Ovary (tissue), 9 donors: ENCODE measurements around the gene PRSS38. TPM values are rescaled to one million over a fixed set of nuclear protein-coding genes. Genes with fewer than 3 reads are reported as not detected.

ENCODE experiments used
- DNase-seq, 5 donors: peaks; one replicate each; pipeline ENCODE4 v3.0.0-alpha.2; 2019 to 2020
- H3K27ac ChIP-seq, 2 donors: fragments of 200-600 bp; one replicate each; pipeline versions ENCODE4 v1.5.1 to v1.8.0; 2019 to 2022
- H3K27me3 ChIP-seq: fragments of 200-600 bp; one replicate; pipeline ENCODE4 v1.8.0; 2022
- H3K36me3 ChIP-seq: fragments of 200-600 bp; sonication (generic); one replicate; pipeline ENCODE4 v1.5.1; 2019
- H3K4me1 ChIP-seq: one replicate; pipeline ENCODE4 v1.8.1; 2013; ENCODE audit warnings: mild to moderate bottlenecking, moderate library complexity; ENCODE audit not compliant: insufficient read depth
- H3K4me3 ChIP-seq: fragments of 200-600 bp; sonication (generic); one replicate; pipeline ENCODE4 v1.5.1; 2017
- H3K9me3 ChIP-seq, 2 donors: fragments of 200-600 bp in 1 of 2; sonication (generic) in 1 of 2; one replicate each; pipeline versions ENCODE4 v1.5.1 to v1.8.1; 2013 to 2019; ENCODE audit warnings: mild to moderate bottlenecking in 1 of 2, moderate library complexity in 1 of 2
- EP300 ChIP-seq: sonication (generic); formaldehyde crosslinking; IDR thresholded peaks from one replicate; pipeline ENCODE4 v1.6.1; 2017; ENCODE audit warnings: antibody characterized with exemption
- POLR2A ChIP-seq: fragments of 450-650 bp; IDR thresholded peaks from one replicate; pipeline ENCODE4 v1.6.1; 2017; ENCODE audit warnings: antibody characterized with exemption, mild to moderate bottlenecking, moderate library complexity
- WGBS, 3 donors: extraction: QIAGEN DNeasy Blood & Tissue Kit in 1 of 3; methylation state at CpG; one replicate each; pipeline versions ENCODE4 v1.1.5 to v1.1.7; 2013 to 2017; 5-methylcytosine and 5-hydroxymethylcytosine counted together
- intact Hi-C, 4 donors: fragments of 100-400 bp; cut with DNase I; formaldehyde crosslinking; loops; one replicate each; pipeline versions ENCODE4 v1.11.0 to v1.15.1; 2022 to 2023
- polyA plus RNA-seq, 2 donors: library from polyadenylated mRNA; stranded (reverse); fragments of 200-250 nt in 1 of 2; fragments of 350-450 nt in 1 of 2; fragmentation: Illumina TruSeq in 1 of 2; extraction: RNeasy Lipid Tissue Mini Kit (QIAGEN cat#74804) in 1 of 2; gene quantifications; one replicate each; pipeline ENCODE4 v1.2.3, GENCODE V29; 2013 to 2014
- total RNA-seq, 7 donors: library from RNA; depleted of rRNA in 2 of 7; stranded (reverse); fragments of >200 nt in 2 of 7; fragmentation: NEBNext Ultra II Directional in 3 of 7; extraction: Animal tissue kit (Norgen Biotek cat#: 25700) in 3 of 7; gene quantifications; one replicate each; pipeline versions ENCODE4 v1.1.0 to v1.2.4, GENCODE V29; 2016 to 2023
- TF ChIP-seq, protein P1 (sequence below), 3 donors: fragments of 450-650 bp in 2 of 3; fragments of 200-600 bp in 1 of 3; IDR thresholded peaks; one replicate each; pipeline versions ENCODE4 v1.5.1 to v1.8.0; 2016 to 2022; ENCODE audit warnings: antibody characterized with exemption in 3 of 3, mild to moderate bottlenecking in 1 of 3
- donor health status: DM: no; HTN: no; CAD: no; lungs with moderate emphysema.
- donor health status: DM: no; HTN: no; CAD: no.
- donor health status: Bipolar disorder and iron deficiency.
- donor health status: DM: yes; HTN: yes; CAD: no.
- donor health status: DM: no; HTN: no; CAD: no.
- donor health status: DM: yes; HTN: yes; CAD: no.

PRSS38 gene
- total and polyA plus RNA-seq, 9 donors: not detected

DNA sequence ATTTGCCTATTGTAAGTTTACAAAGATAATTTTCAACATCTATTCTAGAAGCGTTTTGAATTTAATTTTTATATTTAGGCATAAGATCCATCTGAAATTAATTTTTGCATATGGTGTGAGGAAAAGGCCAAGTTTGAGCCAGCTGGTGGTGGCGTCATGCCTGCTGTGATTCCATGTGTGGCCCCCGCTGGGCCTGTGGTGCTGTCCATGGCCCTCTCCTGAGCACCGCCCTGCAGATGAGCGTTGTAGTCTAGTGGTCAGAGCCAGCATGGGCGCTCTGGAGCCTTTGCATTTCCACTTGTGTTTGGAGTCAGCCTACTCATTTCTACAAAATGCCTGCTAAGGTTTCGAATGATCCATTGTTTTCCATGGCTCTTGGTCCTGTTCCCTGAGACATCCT is 22.7 kb downstream of the PRSS38 start:
- Histone ChIP-seq H3K36me3 (no peaks in the 10 kb centered on the region), H3K27me3 (no peaks in the 10 kb centered on the region), H3K9me3 (no peaks in the 10 kb centered on the region), H3K4me3 (no peak overlapping the region), H3K27ac (no peak overlapping the region), H3K4me1 (no peaks in the 10 kb centered on the region)
- WGBS, 3 donors: 85 to 89% (median 89%) methylated on average over 7 of the region's 7 CpGs
- no peak for DNase-seq
- TF ChIP-seq POLR2A: no peak
- TF ChIP-seq, protein P1, sequence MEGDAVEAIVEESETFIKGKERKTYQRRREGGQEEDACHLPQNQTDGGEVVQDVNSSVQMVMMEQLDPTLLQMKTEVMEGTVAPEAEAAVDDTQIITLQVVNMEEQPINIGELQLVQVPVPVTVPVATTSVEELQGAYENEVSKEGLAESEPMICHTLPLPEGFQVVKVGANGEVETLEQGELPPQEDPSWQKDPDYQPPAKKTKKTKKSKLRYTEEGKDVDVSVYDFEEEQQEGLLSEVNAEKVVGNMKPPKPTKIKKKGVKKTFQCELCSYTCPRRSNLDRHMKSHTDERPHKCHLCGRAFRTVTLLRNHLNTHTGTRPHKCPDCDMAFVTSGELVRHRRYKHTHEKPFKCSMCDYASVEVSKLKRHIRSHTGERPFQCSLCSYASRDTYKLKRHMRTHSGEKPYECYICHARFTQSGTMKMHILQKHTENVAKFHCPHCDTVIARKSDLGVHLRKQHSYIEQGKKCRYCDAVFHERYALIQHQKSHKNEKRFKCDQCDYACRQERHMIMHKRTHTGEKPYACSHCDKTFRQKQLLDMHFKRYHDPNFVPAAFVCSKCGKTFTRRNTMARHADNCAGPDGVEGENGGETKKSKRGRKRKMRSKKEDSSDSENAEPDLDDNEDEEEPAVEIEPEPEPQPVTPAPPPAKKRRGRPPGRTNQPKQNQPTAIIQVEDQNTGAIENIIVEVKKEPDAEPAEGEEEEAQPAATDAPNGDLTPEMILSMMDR (IDR thresholded peaks at IDR 0.05): no peak
- no peak for TF ChIP-seq EP300
- intact Hi-C loops: no loop called here

DNA sequence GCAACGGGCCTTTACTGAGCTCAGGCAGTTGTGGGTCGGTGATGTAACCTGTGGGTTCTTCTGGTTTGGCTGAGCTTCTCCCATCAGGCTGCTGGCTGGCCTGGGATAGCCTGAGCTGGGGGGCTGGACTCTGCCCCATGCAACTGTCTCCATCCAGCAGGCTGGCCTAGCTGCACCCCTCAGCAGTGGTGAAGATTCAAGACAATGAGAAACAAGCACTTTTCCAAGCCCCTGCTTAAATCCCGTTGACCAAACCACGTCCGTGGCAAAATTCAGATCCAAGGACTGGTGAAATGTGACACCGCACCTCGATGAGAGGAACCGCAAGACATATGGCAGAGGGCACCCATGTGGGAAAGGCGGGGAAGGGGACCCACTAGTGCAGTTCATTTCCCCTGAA is 25.6 kb downstream of the PRSS38 start:
- Histone ChIP-seq H3K4me1 (no peaks in the 10 kb centered on the region), H3K27me3 (no peaks in the 10 kb centered on the region), H3K4me3 (no peak overlapping the region), H3K27ac (no peak overlapping the region), H3K36me3 (no peaks in the 10 kb centered on the region), H3K9me3 (no peaks in the 10 kb centered on the region)
- intact Hi-C loops: no loop called here
- 68 to 75% (median 68%) methylated on average over 9 of the region's 9 CpGs for WGBS, 3 donors
- DNase-seq: no peak
- TF ChIP-seq POLR2A: no peak
- TF ChIP-seq, protein P1 (IDR thresholded peaks at IDR 0.05): no peak
- TF ChIP-seq EP300: no peak

DNA sequence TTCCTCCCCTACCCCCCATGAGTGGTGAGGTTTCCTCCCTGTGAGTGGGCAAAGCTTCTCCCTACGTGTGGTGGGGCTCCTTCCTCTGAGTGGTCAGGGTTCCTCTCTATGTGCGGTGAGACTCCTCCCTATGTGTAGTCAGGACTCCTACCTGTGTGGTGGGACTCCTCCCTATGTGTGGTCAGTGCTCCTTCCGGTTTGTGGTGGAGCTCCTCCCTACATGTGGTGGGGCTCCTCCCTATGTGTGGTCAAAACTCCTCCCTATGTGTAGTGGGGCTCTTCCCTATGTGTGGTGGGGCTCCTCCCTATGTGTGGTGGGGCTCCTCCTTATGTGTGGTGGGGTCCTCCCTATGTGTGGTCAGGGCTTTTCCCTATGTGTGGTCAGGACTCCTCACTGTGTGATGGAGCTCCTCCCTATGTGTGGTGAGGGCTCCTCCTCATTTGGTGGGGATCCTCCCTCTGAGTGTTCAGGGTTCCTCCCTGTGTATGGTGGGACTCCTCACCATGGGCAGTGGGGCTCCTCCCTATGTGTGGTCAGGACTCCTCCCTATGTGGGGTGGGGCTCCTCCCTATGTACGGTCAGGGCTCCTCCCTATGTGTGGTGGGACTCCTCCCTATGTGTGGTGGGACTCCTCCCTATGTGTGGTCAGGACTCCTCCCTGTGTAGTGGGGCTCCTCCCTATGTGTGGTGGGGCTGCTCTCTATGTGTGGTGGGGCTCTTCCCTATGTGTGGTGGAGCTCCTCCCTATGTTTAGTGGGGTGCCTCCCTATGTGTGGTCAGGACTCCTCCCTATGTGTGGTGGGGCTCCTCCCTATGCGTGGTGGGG is 29.1 kb downstream of the PRSS38 start:
- peaks cover 0 to 3% of the 10 kb centered on the region in 2 donors for H3K9me3 ChIP-seq
- WGBS, 3 donors: 70 to 76% (median 76%) methylated on average over 4 to 5 of the region's 5 CpGs
- H3K27ac ChIP-seq: no peak overlapping the region
- no peaks in the 10 kb centered on the region for H3K27me3 ChIP-seq
- H3K36me3 ChIP-seq: no peaks in the 10 kb centered on the region
- intact Hi-C loops: no loop called here
- H3K4me1 ChIP-seq: no peaks in the 10 kb centered on the region
- DNase-seq: no peak
- no peak overlapping the region for H3K4me3 ChIP-seq
- TF ChIP-seq, protein P1 (IDR thresholded peaks at IDR 0.05): no peak
- TF ChIP-seq EP300 (no peak), POLR2A (no peak)

DNA sequence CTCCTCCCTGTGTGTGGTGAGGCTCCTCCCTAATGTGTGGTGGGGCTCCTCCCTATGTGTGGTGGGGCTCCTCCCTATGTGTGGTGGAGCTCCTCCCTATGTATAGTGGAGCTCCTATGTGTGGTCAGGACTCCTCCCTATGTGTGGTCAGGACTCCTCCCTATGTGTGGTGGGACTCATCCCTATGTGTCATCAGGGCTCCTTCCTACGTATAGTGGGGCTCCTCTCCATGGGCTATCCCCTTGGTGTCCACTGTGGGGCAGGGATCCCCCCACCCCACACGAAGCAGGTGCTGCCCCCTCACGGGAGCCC is 29.6 kb downstream of the PRSS38 start:
- H3K27ac ChIP-seq: no peak overlapping the region

More for the DNA sequence above, 29.6 kb downstream of the PRSS38 start:
- no peak for DNase-seq
- H3K4me3 ChIP-seq: no peak overlapping the region
- 65 to 77% (median 69%) methylated on average over 3 of the region's 3 CpGs for WGBS, 3 donors
- no peaks in the 10 kb centered on the region for H3K27me3 ChIP-seq
- H3K36me3 ChIP-seq: no peaks in the 10 kb centered on the region
- peaks cover 0 to 3% of the 10 kb centered on the region in 2 donors for H3K9me3 ChIP-seq
- intact Hi-C loops: no loop called here
- H3K4me1 ChIP-seq: no peaks in the 10 kb centered on the region
- TF ChIP-seq POLR2A: no peak
- TF ChIP-seq, protein P1 (IDR thresholded peaks at IDR 0.05): no peak
- no peak for TF ChIP-seq EP300
